Adrenal gland (tissue), 12 donors: ENCODE results near the gene EVA1C. TPM values are rescaled to one million over a fixed set of nuclear protein-coding genes. Genes with fewer than 3 reads are reported as not detected.
"Not testable (repeated sequence)": the region's sequence is repeated elsewhere in the genome, so short reads cannot be mapped to it uniquely, and the experiment has no call there.

ENCODE experiments used
- DNase-seq, 7 donors: peaks; one replicate each; pipeline ENCODE4 v3.0.0-alpha.2; 2019 to 2020
- H3K27ac ChIP-seq, 5 donors: fragments of 200-600 bp; sonication (generic) in 4 of 5; 1 replicate in 3 of 5; 2 replicates in 2 of 5; pipeline versions ENCODE4 v1.5.1 to v1.8.0; 2016 to 2020; ENCODE audit warnings: mild to moderate bottlenecking in 1 of 5
- H3K27me3 ChIP-seq: fragments of 200-600 bp; 2 replicates; pipeline ENCODE4 v1.8.0; 2021
- H3K36me3 ChIP-seq, 2 donors: fragments of 200-600 bp; replicated peaks in 1 of 2; 1 replicate in 1 of 2; 2 replicates in 1 of 2; pipeline versions ENCODE4 v1.5.1 to v1.8.0; 2018 to 2022
- H3K4me1 ChIP-seq, 2 donors: fragments of 200-600 bp; replicated peaks in 1 of 2; 1 replicate in 1 of 2; 2 replicates in 1 of 2; pipeline versions ENCODE4 v1.5.1 to v1.8.0; 2018 to 2021
- H3K4me3 ChIP-seq, 4 donors: fragments of 200-600 bp; sonication (generic) in 3 of 4; one replicate each; pipeline ENCODE4 v1.5.1; 2016 to 2018
- H3K9me3 ChIP-seq, 3 donors: fragments of 200-600 bp; sonication (generic) in 1 of 3; replicated peaks in 1 of 3; 1 replicate in 2 of 3; 2 replicates in 1 of 3; pipeline versions ENCODE4 v1.5.1 to v1.8.0; 2016 to 2021
- POLR2A ChIP-seq, 2 donors: fragments of 450-650 bp; IDR thresholded peaks; one replicate each; pipeline ENCODE4 v1.6.1; 2017; ENCODE audit warnings: antibody characterized with exemption in 2 of 2, mild to moderate bottlenecking in 2 of 2, moderate library complexity in 1 of 2
- WGBS, 4 donors: extraction: QIAGEN DNeasy Blood & Tissue Kit in 2 of 4; methylation state at CpG; one replicate each; pipeline versions ENCODE4 v1.1.5 to v1.1.7; 2013 to 2017; 5-methylcytosine and 5-hydroxymethylcytosine counted together
- intact Hi-C, 2 donors: fragments of 100-400 bp; cut with DNase I; formaldehyde crosslinking; loops; one replicate each; pipeline versions ENCODE4 v1.14.1 to v1.15.0; 2022 to 2023
- polyA plus RNA-seq, 3 donors: library from polyadenylated mRNA; stranded (reverse); fragments of 200-250 nt in 2 of 3; fragments of 350-450 nt in 1 of 3; fragmentation: Illumina TruSeq in 1 of 3; extraction: RNeasy Lipid Tissue Mini Kit (QIAGEN cat#74804) in 1 of 3; gene quantifications; one replicate each; pipeline ENCODE4 v1.2.3, GENCODE V29; 2013 to 2014
- total RNA-seq, 9 donors: library from RNA; depleted of rRNA in 4 of 9; stranded (reverse); fragments of >200 nt in 4 of 9; fragments of 120-200 nt in 1 of 9; fragmentation: NEBNext Ultra II Directional in 1 of 9; extraction: Animal tissue kit (Norgen Biotek cat#: 25700) in 1 of 9; gene quantifications; one replicate each; pipeline versions ENCODE4 v1.1.0 to v1.2.4, GENCODE V29; 2013 to 2023
- TF ChIP-seq, protein P1 (sequence below), 6 experiments: fragments of 450-650 bp in 4 of 6; fragments of 200-600 bp in 2 of 6; sonication (generic) in 1 of 6; IDR thresholded peaks; 1 replicate in 5 of 6; 2 replicates in 1 of 6; pipeline versions ENCODE4 v1.5.1 to v1.8.0; 2016 to 2021; ENCODE audit warnings: antibody characterized with exemption in 6 of 6, mild to moderate bottlenecking in 2 of 6, moderate library complexity in 1 of 6
- donor health status: healthy with polysubstance abuse.
- donor health status: Bipolar disorder and iron deficiency.
- donor health status: DM: yes; HTN: yes; CAD: no.
- donor health status: DM: no; HTN: no; CAD: no.
- donor health status: DM: no; HTN: no; CAD: no.
- donor health status: DM: yes; HTN: yes; CAD: no.

The EVA1C gene
- total and polyA plus RNA-seq, 12 donors, result 0.94 to 33.2 (median 12.1) TPM

DNA sequence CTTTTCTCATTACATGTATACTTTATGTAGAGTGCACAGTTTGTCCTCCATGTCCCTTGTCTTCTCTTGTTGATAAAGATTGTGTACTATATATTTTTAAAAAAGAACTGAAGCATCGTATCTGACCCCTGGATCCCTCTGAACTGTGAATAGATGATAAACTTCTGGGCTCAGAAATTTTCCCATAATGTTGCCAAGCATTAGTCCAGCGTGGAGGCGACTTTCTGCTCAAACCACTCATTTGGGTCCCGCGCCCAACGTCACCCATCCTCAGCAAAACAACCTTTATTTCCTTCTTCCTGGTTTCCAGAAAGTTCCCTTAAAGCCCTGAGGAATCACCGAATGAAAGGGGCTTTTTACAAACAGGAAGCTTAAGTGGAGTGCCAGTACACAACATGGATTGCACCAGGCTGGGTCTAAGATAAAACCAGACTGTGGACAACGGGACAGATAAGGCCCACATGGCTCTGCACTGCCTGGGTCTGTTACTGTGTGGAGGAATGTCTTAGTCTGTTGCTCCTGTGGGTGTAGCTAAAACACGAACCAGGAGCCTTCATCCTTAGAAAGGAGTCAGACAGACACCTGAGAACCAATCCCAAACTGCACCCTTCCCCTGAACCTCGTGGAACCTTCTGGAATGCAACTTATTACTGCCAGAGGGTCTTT, 15.6 kb downstream of the EVA1C start:
- intact Hi-C loops, result no loop called here
- Histone ChIP-seq H3K27ac (no peak overlapping the region), H3K27me3 (no peaks in the 10 kb centered on the region), H3K4me3 (no peak overlapping the region), H3K4me1 (no peaks in the 10 kb centered on the region), H3K36me3 (no peaks in the 10 kb centered on the region), H3K9me3 (no peaks in the 10 kb centered on the region)
- TF ChIP-seq, protein P1, sequence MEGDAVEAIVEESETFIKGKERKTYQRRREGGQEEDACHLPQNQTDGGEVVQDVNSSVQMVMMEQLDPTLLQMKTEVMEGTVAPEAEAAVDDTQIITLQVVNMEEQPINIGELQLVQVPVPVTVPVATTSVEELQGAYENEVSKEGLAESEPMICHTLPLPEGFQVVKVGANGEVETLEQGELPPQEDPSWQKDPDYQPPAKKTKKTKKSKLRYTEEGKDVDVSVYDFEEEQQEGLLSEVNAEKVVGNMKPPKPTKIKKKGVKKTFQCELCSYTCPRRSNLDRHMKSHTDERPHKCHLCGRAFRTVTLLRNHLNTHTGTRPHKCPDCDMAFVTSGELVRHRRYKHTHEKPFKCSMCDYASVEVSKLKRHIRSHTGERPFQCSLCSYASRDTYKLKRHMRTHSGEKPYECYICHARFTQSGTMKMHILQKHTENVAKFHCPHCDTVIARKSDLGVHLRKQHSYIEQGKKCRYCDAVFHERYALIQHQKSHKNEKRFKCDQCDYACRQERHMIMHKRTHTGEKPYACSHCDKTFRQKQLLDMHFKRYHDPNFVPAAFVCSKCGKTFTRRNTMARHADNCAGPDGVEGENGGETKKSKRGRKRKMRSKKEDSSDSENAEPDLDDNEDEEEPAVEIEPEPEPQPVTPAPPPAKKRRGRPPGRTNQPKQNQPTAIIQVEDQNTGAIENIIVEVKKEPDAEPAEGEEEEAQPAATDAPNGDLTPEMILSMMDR (IDR thresholded peaks at IDR 0.05), result no peak
- no peak for TF ChIP-seq POLR2A (IDR thresholded peaks at IDR 0.05)
- WGBS, 4 donors, result 68 to 70% (median 69%) methylated on average over 10 of the region's 10 CpGs
- DNase-seq, result no peak

DNA sequence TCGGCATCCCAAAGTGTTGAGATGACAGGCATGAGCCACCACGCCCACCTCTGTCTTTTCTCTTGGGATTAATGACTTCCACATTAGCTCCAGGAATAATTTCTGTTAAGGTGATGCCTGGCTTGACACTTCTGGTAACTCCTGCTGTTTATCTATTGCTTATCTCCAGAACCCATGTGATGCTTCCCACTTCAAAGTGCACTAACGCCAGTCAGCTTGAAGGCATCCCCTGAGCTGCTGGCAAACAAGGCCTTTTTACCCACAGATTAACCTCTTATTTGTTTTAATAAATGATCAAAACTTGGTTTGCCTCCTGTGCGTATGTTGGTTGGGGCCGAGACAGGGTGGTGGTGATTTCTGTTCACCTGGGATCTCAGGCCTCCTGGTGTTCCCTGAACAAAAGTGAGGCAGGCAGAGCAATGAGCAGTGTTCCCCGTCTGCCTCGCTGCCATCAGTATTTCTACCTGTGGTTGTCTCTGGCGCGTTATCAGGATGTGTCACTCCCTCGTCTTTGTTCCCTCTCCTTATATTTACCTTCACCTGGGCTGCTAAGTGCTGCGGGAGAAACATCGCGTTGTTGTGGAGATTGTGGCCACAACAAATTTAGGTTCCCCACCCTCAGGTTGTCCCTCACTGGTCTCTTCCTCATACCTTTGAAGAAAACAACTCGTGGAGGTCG, 20.6 kb downstream of the EVA1C start:
- DNase-seq, H3K4me3 ChIP-seq, H3K27me3 ChIP-seq, H3K9me3 ChIP-seq, H3K36me3 ChIP-seq, H3K27ac ChIP-seq, H3K4me1 ChIP-seq, intact Hi-C loops: not testable (repeated sequence)
- 80 to 83% (median 82%) methylated on average over 15 of the region's 15 CpGs for WGBS, 4 donors

DNA sequence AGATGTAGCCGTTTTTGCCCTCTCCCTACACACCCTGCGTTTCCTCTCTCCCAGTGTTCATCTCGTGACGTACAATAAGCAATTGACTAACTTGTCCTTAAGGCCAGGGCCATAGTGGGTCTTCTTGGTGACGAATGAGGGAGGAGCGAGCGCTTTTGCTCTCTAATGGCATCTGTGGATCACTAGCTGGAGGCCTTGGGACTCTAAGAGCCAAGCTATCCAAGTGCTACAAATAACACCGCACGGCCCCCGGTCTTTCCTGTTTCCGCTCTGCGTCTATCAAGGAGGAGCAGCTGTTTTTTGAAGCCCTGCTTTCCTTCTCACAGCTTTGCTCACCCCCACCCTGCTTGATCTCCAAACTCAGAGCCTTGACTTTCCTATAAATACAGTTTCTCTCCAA, 25.2 kb downstream of the EVA1C start:
- Histone ChIP-seq H3K9me3 (no peaks in the 10 kb centered on the region), H3K36me3 (no peaks in the 10 kb centered on the region), H3K4me1 (no peaks in the 10 kb centered on the region), H3K27ac (no peak overlapping the region), H3K27me3 (no peaks in the 10 kb centered on the region), H3K4me3 (no peak overlapping the region)
- WGBS, 4 donors, result 52 to 65% (median 58%) methylated on average over 12 of the region's 12 CpGs
- DNase-seq, result peak in 2 of 7 donors; percentile 12 to 27
- intact Hi-C loops, result no loop called here
- TF ChIP-seq, protein P1 (IDR thresholded peaks at IDR 0.05), result no peak
- no peak for TF ChIP-seq POLR2A (IDR thresholded peaks at IDR 0.05)

DNA sequence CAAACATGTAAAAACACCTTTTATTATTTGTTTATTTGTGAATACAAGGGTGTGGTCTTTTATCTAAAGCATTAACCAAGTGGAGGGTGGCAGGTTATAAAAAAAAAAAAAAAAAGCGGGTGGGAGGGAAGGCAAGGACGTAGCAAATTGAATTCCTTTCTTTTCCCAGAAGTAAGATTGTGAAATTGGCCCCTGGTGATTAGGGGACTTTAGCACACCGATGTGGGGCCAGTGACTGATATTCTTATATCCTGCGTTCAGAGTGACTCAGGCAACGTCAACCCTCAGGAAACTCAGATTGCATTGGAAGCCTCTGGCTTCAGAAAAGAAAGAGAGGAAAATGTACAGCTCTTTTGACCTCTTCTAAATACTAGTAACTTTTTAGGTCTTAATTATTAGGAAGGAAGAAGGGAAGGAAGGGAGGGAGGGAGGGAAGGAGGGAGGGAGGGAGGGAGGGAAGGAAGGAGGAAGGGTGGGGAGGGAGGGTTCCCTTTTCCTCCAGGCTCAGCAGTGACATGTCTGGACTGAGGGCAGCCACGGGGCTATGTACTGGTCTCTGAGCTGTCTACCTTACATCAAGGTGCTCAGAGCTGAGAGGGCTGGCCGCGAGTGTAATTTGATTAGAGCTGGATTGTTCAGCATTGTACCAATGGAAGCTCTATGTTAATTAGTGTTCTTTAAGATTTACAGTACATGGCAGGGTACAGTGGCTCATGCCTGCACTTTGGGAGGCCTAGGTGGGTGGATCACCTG, 30.2 kb downstream of the EVA1C start:
- Histone ChIP-seq H3K27me3 (no peaks in the 10 kb centered on the region), H3K36me3 (no peaks in the 10 kb centered on the region), H3K9me3 (no peaks in the 10 kb centered on the region), H3K27ac (no peak overlapping the region), H3K4me3 (no peak overlapping the region), H3K4me1 (no peaks in the 10 kb centered on the region)
- 80 to 86% (median 82%) methylated on average over 8 of the region's 8 CpGs for WGBS, 4 donors
- no peak for DNase-seq
- intact Hi-C loops, result no loop called here
- TF ChIP-seq, protein P1 (IDR thresholded peaks at IDR 0.05), result no peak
- no peak for TF ChIP-seq POLR2A (IDR thresholded peaks at IDR 0.05)
